H9 (cell line): ENCODE results near the gene COX5A. TPM values are rescaled to one million over a fixed set of nuclear protein-coding genes. Genes with fewer than 3 reads are reported as not detected.

Experiments
- DNase-seq: peaks from one replicate; pipeline ENCODE4 v3.0.0-alpha.2; 2017
- H2AFZ ChIP-seq: one replicate; pipeline ENCODE4 v1.6.1; 2013; ENCODE audit warnings: mild to moderate bottlenecking, low read length, control low read depth, moderate library complexity
- H2AK5ac ChIP-seq: 2 replicates; pipeline ENCODE4 v1.6.1; 2013; ENCODE audit warnings: low read length, control low read depth, mixed read lengths; ENCODE audit not compliant: insufficient read length
- H2BK120ac ChIP-seq: one replicate; pipeline ENCODE4 v1.6.1; 2013; ENCODE audit warnings: low read depth, mild to moderate bottlenecking, low read length, control low read depth, inconsistent platforms; ENCODE audit not compliant: poor library complexity, severe bottlenecking
- H2BK12ac ChIP-seq: 2 replicates; pipeline ENCODE4 v1.6.1; 2013; ENCODE audit warnings: low read length, control low read depth, mixed read lengths, low read depth; ENCODE audit not compliant: insufficient read length
- H2BK15ac ChIP-seq: 2 replicates; pipeline ENCODE4 v1.6.1; 2013; ENCODE audit warnings: low read depth, low read length, control low read depth
- H2BK20ac ChIP-seq: one replicate; pipeline ENCODE4 v1.6.1; 2013; ENCODE audit warnings: low read depth, mild to moderate bottlenecking, low read length, control low read depth, inconsistent platforms; ENCODE audit not compliant: poor library complexity, severe bottlenecking
- H2BK5ac ChIP-seq: 2 replicates; pipeline ENCODE4 v1.6.1; 2013; ENCODE audit warnings: low read length, control low read depth, mixed read lengths; ENCODE audit not compliant: insufficient read length
- H3K14ac ChIP-seq: 2 replicates; pipeline ENCODE4 v1.6.1; 2013; ENCODE audit warnings: low read length, control low read depth; ENCODE audit not compliant: insufficient read depth
- H3K18ac ChIP-seq: 2 replicates; pipeline ENCODE4 v1.6.1; 2013; ENCODE audit warnings: low read depth, mild to moderate bottlenecking, mixed read lengths, low read length, control low read depth; ENCODE audit not compliant: insufficient read length
- H3K23ac ChIP-seq: 2 replicates; pipeline ENCODE4 v1.6.1; 2013; ENCODE audit warnings: low read length, control low read depth, mixed read lengths, low read depth; ENCODE audit not compliant: insufficient read length
- H3K23me2 ChIP-seq: 2 replicates; pipeline ENCODE4 v1.6.1; 2013; ENCODE audit warnings: low read depth, mild to moderate bottlenecking, mixed read lengths, low read length, control low read depth; ENCODE audit not compliant: insufficient read length, poor library complexity, severe bottlenecking
- H3K27ac ChIP-seq: 2 replicates; pipeline ENCODE4 v1.5.1; 2013; ENCODE audit warnings: low read length, control low read depth, mixed read lengths, low read depth; ENCODE audit not compliant: insufficient read length
- H3K27me3 ChIP-seq: 2 replicates; pipeline ENCODE4 v1.6.1; 2013; ENCODE audit warnings: low read length, control low read depth, inconsistent platforms; ENCODE audit not compliant: insufficient read depth
- H3K4ac ChIP-seq: 2 replicates; pipeline ENCODE4 v1.6.1; 2013; ENCODE audit warnings: low read depth, mild to moderate bottlenecking, control low read depth, inconsistent platforms, low read length, moderate library complexity
- H3K4me1 ChIP-seq: 2 replicates; pipeline ENCODE4 v1.6.1; 2013; ENCODE audit warnings: low read length, control low read depth, inconsistent platforms; ENCODE audit not compliant: insufficient read depth
- H3K4me2 ChIP-seq: 2 replicates; pipeline ENCODE4 v1.6.1; 2013; ENCODE audit warnings: low read length, control low read depth, mixed read lengths; ENCODE audit not compliant: insufficient read length, insufficient read depth
- H3K56ac ChIP-seq: 2 replicates; pipeline ENCODE4 v1.6.1; 2013; ENCODE audit warnings: low read depth, mild to moderate bottlenecking, mixed read lengths, low read length, control low read depth; ENCODE audit not compliant: insufficient read length
- H3K79me1 ChIP-seq: 2 replicates; pipeline ENCODE4 v1.6.1; 2013; ENCODE audit warnings: low read depth, mild to moderate bottlenecking, moderate library complexity, low read length, control low read depth, inconsistent platforms; ENCODE audit not compliant: insufficient read depth, poor library complexity, severe bottlenecking
- H3K79me2 ChIP-seq: 2 replicates; pipeline ENCODE4 v1.6.1; 2013; ENCODE audit warnings: low read length, control low read depth, inconsistent platforms; ENCODE audit not compliant: insufficient read depth
- H3K9ac ChIP-seq: 2 replicates; pipeline ENCODE4 v1.6.1; 2013; ENCODE audit warnings: low read length, control low read depth, mixed read lengths; ENCODE audit not compliant: insufficient read length; ENCODE audit errors: extremely low read depth
- H3K9me3 ChIP-seq: one replicate; pipeline ENCODE4 v1.6.1; 2013; ENCODE audit warnings: low read depth, low read length, inconsistent platforms; ENCODE audit not compliant: control insufficient read depth
- H3T11ph ChIP-seq: one replicate; pipeline ENCODE4 v1.6.1; 2013; ENCODE audit warnings: mild to moderate bottlenecking, low read length, control low read depth, inconsistent platforms
- H4K20me1 ChIP-seq: one replicate; pipeline ENCODE4 v1.6.1; 2013; ENCODE audit not compliant: control insufficient read depth, insufficient read length, insufficient read depth
- H4K5ac ChIP-seq: 2 replicates; pipeline ENCODE4 v1.6.1; 2013; ENCODE audit warnings: low read depth, mild to moderate bottlenecking, mixed read lengths, low read length, control low read depth; ENCODE audit not compliant: insufficient read length
- H4K8ac ChIP-seq: replicated peaks from 2 replicates; pipeline ENCODE4 v1.6.1; 2013; ENCODE audit warnings: low read length, control low read depth, mixed read lengths, low read depth; ENCODE audit not compliant: insufficient read length
- H4K91ac ChIP-seq: 2 replicates; pipeline ENCODE4 v1.6.1; 2013; ENCODE audit warnings: low read depth, mild to moderate bottlenecking, moderate library complexity, mixed read lengths, low read length, control low read depth; ENCODE audit not compliant: insufficient read length
- H3K27ac Mint-ChIP-seq, 3 experiments: 2 replicates in 2 of 3; 3 replicates in 1 of 3; pipeline ENCODE4 v1.8.0; 2020 to 2021; ENCODE audit warnings: mixed read lengths in 3 of 3, mild to moderate bottlenecking in 1 of 3, moderate library complexity in 1 of 3
- H3K27me3 Mint-ChIP-seq: 2 replicates; pipeline ENCODE4 v1.8.0; 2021; ENCODE audit warnings: low read depth, mild to moderate bottlenecking, moderate library complexity, mixed read lengths
- H3K36me3 Mint-ChIP-seq, 3 experiments: 2 replicates in 2 of 3; 3 replicates in 1 of 3; pipeline ENCODE4 v1.8.0; 2020 to 2021; ENCODE audit warnings: low read depth in 3 of 3, mixed read lengths in 3 of 3; ENCODE audit not compliant: insufficient read depth in 1 of 3
- H3K4me1 Mint-ChIP-seq, 2 experiments: 2 replicates each; pipeline ENCODE4 v1.8.0; 2020; ENCODE audit warnings: mixed read lengths in 2 of 2
- H3K4me3 Mint-ChIP-seq, 2 experiments: 2 replicates in 1 of 2; 3 replicates in 1 of 2; pipeline ENCODE4 v1.8.0; 2020 to 2021; ENCODE audit warnings: mild to moderate bottlenecking in 2 of 2, mixed read lengths in 2 of 2, moderate library complexity in 1 of 2
- H3K9me3 Mint-ChIP-seq, 2 experiments: 2 replicates in 1 of 2; 3 replicates in 1 of 2; pipeline ENCODE4 v1.8.0; 2020; ENCODE audit warnings: mild to moderate bottlenecking in 2 of 2, mixed read lengths in 2 of 2, moderate library complexity in 1 of 2
- WGBS: extraction: QIAGEN DNeasy Blood & Tissue Kit; methylation state at CpG from one replicate; pipeline ENCODE4 v1.1.7; 2013; ENCODE audit warnings: missing lambda C conversion rate, low lambda C conversion rate, mixed read lengths; ENCODE audit not compliant: insufficient read length; ENCODE audit errors: extremely low coverage; 5-methylcytosine and 5-hydroxymethylcytosine counted together
- total RNA-seq: library from RNA; stranded (reverse); gene quantifications from 2 replicates; pipeline ENCODE4 v1.2.1, GENCODE V29; 2021
- TF ChIP-seq, protein P1 (sequence below): fragments of 200-600 bp; sonication (generic); conservative IDR thresholded peaks from 3 replicates; pipeline ENCODE4 v1.8.0; 2021; ENCODE audit warnings: antibody characterized with exemption, mild to moderate bottlenecking

The COX5A gene
- total RNA-seq, 1 experiment from 2014 or later = 331 TPM

DNA sequence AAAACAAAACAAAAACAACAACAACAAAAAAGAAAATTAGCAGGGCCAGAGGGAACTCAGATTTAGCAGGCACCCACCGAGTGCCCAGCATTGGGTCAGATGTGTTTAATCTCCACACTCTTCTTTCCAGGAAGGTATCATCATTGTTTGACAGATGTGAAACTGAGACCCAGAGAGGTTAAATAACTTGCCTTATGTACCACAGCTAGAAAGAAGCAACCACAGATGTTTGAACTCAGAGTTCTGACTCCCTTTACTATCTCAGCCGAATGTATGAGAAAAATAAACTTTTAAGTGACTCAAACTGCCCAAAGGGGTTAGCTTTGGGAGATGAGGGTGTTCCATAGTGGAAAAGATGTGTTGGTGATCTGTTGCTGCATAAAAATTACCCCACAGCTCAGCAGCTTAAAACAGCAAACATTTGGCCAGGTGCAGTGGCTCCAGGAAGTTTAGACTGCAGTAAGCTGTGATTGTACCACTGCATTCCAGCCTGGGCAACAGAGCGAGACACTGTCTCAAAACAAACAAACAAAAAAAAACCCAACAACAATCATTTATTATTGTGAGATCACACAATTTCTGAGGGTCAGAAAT lies 23.2 kb upstream of the COX5A start:
- Histone ChIP-seq H2AK5ac (no peak overlapping the region), H3K27me3 (peaks cover 8% of the 10 kb centered on the region; the same call in 1 of the 2 replicates), H2BK5ac (no peak overlapping the region), H3K4ac (no peak overlapping the region), H3K23ac (no peak overlapping the region), H2BK120ac (no peak overlapping the region), H4K20me1 (no peaks in the 10 kb centered on the region), H4K8ac (no peak overlapping the region), H3K9me3 (no peaks in the 10 kb centered on the region), H4K91ac (no peak overlapping the region), H2BK20ac (no peak overlapping the region), H3T11ph (no peak overlapping the region), H3K56ac (no peak overlapping the region), H2BK15ac (no peak overlapping the region), H3K27ac (no peak overlapping the region), H3K14ac (no peak overlapping the region), H3K23me2 (peaks cover 26% of the 10 kb centered on the region), H4K5ac (no peak overlapping the region), H3K79me2 (no peaks in the 10 kb centered on the region), H3K9ac (no peak overlapping the region), H2BK12ac (no peak overlapping the region), H3K79me1 (no peaks in the 10 kb centered on the region), H2AFZ (no peak overlapping the region), H3K4me1 (no peaks in the 10 kb centered on the region), H3K4me2 (no peak overlapping the region), H3K18ac (no peak overlapping the region)
- Mint-ChIP-seq H3K4me3 (no peak overlapping the region), H3K9me3 (no peaks in the 10 kb centered on the region), H3K27ac (no peak overlapping the region), H3K4me1 (peaks cover 12 to 30% of the 10 kb centered on the region in 2 experiments), H3K27me3 (peaks cover 71% of the 10 kb centered on the region), H3K36me3 (no peaks in the 10 kb centered on the region; a peak in 1 of 7 replicates)
- TF ChIP-seq, protein P1, sequence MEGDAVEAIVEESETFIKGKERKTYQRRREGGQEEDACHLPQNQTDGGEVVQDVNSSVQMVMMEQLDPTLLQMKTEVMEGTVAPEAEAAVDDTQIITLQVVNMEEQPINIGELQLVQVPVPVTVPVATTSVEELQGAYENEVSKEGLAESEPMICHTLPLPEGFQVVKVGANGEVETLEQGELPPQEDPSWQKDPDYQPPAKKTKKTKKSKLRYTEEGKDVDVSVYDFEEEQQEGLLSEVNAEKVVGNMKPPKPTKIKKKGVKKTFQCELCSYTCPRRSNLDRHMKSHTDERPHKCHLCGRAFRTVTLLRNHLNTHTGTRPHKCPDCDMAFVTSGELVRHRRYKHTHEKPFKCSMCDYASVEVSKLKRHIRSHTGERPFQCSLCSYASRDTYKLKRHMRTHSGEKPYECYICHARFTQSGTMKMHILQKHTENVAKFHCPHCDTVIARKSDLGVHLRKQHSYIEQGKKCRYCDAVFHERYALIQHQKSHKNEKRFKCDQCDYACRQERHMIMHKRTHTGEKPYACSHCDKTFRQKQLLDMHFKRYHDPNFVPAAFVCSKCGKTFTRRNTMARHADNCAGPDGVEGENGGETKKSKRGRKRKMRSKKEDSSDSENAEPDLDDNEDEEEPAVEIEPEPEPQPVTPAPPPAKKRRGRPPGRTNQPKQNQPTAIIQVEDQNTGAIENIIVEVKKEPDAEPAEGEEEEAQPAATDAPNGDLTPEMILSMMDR = no peak
- whole genome bisulfite sequencing = no CpG with 5 or more reads among the region's 3 CpGs
- DNase-seq = no peak
